GM04503 (cell line): ENCODE results near the gene AMMECR1.

ENCODE experiments used
- DNase-seq: peaks from one replicate; pipeline ENCODE4 v3.0.0-alpha.2; 2012; ENCODE audit warnings: low read depth

The AMMECR1 gene

DNA sequence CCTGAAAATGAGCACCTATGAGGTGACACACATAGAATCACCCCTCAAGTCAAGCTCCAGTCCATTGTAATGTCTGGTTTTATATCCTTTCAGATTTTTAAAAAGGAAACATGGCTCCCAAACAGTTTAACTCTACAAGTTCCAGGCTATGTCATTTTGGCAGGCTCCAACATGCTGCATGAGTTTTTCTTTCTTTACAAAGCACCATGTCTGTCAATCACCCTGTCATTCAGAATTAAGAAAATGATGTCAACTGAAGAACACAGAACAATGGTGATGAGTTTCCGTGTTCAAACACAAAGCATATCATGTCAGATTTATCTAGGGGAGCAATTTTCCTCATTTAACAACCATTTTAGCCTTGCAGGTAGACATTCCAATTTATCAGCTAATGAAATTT is 106.5 kb downstream of the AMMECR1 start:
- no peak for DNase-seq

DNA sequence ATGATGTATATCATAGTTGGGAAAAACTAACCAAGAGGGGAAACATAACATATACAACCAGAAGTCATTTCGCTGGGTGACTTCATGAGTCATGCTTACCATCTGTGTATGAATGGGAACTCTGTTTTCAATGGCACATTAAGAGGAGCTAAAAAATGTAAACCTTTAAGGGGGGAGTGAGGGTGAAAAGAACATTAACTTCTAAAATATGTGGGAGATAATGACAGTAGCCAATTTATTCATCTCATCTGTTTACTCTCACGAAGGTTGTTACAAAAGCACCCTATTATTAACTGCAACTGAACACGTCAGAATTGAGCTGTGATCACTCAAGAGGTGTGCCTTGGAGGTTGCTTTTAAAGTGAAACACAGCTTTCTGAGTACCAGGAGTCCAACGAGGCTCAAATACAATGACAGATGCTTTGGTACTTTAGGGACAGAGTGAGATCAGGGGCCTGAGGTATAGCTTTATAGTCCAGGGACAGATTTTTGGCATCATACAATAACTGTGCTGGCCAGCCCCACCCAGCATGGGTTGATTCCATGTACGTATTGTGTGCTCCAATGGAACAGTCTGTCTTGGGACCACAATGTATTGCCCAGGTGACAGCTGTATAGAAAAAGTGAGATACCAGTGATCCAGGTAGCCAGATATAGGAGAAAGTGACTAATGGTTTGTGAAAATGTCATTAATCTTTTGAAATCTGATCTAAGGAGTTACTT is 107.3 kb downstream of the AMMECR1 start:
- DNase-seq = peak; percentile 82

- no peak for DNase-seq
Measured at GRCh38 chrX:110208092-110208491, 109.8 kb downstream of the AMMECR1 start.

DNA sequence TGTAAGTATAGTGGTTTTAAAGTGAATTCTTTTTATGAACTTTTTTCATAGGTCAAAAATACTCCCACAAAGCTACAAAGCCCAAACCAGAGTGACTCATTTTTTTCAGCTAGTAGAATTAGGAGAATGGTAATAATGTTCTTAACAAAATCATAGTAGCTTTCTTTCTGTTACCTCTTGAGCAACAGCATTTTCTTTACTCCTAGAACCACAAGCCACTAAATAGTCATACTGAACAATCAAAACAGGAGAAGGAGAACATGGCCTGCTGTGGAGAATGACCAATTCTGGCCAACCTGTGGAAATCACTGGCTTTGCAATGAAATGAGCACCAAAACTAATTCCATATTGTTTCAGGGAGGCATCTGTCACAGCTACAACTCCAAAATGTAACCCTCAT is 112.9 kb downstream of the AMMECR1 start:
- DNase-seq = peak; percentile 71

DNA sequence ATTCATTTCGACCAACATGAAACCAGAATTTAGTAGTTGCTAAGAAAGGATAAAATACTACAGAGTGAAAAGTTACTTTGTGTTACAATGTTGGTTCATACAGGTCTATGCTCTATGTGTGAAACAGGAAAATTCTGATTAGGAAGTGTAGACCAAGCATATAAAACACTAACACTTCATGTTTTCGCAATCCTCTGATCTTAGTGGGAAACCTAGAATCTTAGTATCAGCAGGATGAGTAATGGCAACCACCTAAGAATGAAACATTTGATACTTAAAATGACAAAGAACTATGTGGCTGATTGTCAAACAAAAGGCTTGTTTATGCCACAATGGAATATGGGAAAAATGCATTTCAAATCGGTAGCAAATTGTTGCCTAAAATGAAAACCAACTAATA is 116.1 kb downstream of the AMMECR1 start:
- DNase-seq = no peak

DNA sequence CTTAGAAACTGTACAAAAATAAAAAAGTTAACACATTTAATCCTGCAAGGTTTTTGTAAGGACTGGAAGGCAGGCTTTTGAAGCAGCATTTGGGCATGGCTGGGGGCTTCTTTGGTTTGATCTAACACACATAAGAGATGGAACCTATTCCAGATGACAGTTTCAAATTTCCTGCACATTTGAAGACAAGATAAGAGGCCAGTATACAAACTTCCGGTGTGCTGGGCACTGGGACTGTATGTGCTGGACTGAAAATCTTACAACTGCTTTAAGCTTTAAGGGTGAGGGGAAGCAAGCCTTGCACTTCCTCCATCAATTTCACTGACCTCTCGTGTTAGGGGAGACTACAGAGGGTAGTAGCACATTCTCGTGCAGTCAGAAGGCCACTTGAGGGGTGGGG is 122.9 kb downstream of the AMMECR1 start:
- no peak for DNase-seq

GRCh38 chrX:110192516-110192915 is 125.4 kb downstream of the AMMECR1 start:
- DNase-seq = no peak

GRCh38 chrX:110188701-110189558 is 129.0 kb downstream of the AMMECR1 start:
- DNase-seq = no peak

DNA sequence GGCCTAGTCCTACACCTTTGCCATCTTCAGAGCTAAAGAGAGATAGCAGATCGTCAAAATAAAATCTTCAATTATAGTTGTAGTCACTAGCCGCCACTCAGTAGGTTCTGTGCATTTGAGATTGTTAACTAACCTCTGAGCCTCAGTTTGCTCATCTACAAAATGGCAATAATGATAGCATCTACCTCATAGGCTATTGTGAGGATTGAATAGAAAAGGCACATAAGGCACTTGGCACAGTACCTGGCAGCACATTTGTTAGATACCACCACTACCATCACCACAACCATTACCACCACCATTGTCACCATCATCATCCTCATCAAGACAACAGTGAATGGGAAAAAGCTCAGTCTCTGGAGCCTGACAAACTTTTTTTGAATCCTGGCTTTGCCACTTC is 134.6 kb downstream of the AMMECR1 start:
- DNase-seq = no peak

- DNase-seq = no peak
Measured at GRCh38 chrX:110182865-110183264, 135.0 kb downstream of the AMMECR1 start.

DNA sequence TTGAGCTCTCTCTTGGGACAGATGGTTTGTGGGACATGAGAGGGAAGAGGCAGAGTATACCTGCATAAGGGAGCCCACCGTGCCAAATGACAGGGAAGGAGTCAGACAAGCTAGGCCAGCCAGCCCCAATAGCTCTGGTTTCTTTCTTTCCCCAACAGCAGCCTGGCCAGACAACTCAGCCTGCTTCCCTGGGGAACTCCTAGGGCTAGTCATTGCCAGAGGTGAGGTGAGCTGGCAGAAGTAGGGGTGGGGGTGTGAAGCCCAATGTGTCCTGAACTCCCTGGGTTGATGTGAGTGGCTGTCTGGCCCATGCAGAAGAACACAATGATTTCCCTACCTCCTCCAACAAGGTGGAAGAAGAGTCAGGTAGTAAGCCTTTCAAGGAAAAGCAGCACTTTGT is 135.5 kb downstream of the AMMECR1 start:
- no peak for DNase-seq

- no peak for DNase-seq
Measured at GRCh38 chrX:110181459-110182137, 136.3 kb downstream of the AMMECR1 start.

- peak; percentile 62 for DNase-seq
Measured at GRCh38 chrX:110180928-110181310, 137.0 kb downstream of the AMMECR1 start.

GRCh38 chrX:110180176-110180927 is 137.5 kb downstream of the AMMECR1 start:
- peak; percentile 37 for DNase-seq

GRCh38 chrX:110178179-110178865 is 139.6 kb downstream of the AMMECR1 start:
- DNase-seq = no peak

- no peak for DNase-seq
Measured at GRCh38 chrX:110175696-110176095, 142.2 kb downstream of the AMMECR1 start.

DNA sequence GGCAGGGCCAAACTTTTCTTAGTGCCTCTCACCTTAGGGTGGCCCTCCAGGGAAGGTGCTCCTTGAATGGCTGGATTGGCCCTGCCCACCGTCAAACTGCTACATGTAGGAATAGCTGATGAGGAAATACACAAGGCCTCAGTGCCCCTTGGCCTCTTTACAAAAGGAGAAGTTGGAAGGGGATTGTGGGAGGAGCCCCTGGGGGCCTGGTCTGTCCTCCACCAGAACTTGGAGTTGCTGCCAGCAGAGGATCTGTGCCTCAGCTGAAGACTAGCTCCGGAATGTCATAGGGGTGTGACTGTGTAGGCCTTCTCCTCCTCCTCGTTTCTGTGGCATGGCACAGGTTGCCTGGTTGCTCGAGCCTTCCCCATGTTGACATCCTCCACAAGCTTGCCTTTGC is 142.7 kb downstream of the AMMECR1 start:
- DNase-seq = no peak

GRCh38 chrX:110173192-110174175 is 144.4 kb downstream of the AMMECR1 start:
- no peak for DNase-seq

GRCh38 chrX:110172215-110172614 is 145.7 kb downstream of the AMMECR1 start:
- DNase-seq = no peak

- no peak for DNase-seq
Measured at GRCh38 chrX:110171442-110171841, 146.4 kb downstream of the AMMECR1 start.
